ENCODE measurements around the gene CD86.
"Not testable (repeated sequence)": the region's sequence is repeated elsewhere in the genome, so short reads cannot be mapped to it uniquely, and the experiment has no call there.

CD86 gene

DNA sequence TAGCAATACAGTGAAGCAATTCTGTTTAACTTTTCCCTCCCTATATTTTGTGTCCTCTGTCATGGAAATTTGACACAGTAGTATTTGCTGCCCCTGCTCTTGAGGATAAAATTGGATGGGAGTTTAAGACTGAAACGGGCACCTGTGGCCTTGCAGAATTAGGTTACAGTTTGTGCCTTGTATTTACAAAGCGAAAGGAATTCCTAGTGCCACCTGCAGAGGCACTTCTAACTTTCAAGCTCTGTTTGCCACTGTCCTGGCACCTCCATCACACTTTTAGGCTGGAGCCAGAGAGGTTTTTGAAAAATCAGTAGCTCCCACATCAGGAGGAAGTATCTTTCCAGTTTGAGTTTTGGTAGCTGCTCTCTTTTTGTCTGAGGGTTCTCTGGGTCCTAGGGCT, 39.5 kb downstream of the CD86 start:
- no peak for DNase-seq

DNA sequence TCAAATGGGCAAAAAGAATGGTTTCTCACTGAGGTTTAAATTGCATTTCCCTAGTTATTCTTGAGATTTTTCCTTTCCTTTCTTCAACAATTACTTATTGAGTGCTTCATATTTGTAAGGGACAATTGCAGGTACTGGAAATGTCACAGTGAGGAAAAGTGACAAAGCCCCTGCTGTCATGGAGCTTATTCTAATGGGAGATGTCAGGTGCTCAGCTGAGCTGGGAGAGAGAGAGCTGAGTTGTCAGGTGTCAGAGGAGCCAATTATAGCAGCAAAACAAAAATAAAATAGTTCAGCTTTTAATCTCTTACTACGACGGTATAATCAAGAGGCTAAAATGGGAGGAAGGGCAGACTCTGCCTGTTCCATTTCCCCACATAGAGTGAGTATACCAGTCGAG, 42.0 kb downstream of the CD86 start:
- no peak for DNase-seq

DNA sequence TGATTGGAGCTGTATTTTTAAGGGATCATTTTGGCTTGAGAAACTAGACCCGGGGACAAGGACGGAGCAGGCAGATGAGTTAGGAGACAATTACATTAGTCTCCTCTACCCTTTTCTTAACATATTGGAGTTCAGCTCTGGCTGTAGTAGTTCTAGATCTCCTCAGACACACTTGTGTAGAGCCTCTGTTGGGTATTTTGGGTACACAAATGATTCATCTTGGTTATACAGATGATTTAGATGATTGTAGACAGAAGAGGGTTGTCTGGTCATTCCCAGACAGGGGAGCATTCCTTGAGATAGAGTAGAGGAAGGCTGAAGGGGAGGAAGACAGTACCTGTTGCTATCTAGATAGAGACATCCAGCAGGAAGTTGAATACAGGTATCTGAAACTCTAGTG, 43.4 kb downstream of the CD86 start:
- no peak for DNase-seq

DNA sequence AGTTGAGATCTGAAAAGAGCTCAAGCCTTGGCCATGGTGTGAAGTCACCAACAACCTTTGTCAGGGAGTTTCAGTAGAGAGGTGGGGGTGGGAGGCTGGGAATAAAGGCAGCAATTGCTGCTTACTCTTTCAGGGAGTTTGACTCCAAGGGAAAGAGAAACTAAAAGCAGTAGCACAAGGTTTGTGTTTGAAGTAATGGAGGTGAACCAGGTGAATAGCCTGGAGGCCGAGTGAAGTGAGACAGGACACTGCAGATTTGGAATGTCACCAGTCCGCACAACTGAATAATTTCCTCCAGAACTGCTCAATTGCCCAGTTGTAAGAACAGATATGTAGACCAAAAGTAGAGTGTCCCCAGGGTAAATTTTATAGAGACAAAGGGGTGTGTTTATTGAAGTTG, 44.1 kb downstream of the CD86 start:
- DNase-seq = no peak

DNA sequence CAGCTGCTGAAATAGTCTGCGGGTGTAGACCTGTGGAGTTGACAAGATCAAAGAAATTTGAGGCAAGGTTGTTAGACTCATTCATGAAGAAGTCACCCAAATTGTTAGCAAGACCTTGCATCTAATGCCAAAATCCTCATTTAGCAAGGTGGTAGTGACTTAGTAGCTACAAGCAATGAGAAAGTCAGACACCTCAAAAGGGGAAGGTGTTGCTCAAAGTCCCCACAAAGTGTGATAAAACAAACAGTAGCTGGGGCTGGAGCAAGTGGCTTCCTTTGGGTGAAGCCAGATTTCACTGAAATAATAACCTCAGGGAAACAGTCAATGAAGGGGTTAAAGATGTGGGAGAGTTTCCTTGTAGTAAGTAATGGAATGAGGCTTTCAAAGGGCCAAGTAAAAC, 44.9 kb downstream of the CD86 start:
- no peak for DNase-seq

DNA sequence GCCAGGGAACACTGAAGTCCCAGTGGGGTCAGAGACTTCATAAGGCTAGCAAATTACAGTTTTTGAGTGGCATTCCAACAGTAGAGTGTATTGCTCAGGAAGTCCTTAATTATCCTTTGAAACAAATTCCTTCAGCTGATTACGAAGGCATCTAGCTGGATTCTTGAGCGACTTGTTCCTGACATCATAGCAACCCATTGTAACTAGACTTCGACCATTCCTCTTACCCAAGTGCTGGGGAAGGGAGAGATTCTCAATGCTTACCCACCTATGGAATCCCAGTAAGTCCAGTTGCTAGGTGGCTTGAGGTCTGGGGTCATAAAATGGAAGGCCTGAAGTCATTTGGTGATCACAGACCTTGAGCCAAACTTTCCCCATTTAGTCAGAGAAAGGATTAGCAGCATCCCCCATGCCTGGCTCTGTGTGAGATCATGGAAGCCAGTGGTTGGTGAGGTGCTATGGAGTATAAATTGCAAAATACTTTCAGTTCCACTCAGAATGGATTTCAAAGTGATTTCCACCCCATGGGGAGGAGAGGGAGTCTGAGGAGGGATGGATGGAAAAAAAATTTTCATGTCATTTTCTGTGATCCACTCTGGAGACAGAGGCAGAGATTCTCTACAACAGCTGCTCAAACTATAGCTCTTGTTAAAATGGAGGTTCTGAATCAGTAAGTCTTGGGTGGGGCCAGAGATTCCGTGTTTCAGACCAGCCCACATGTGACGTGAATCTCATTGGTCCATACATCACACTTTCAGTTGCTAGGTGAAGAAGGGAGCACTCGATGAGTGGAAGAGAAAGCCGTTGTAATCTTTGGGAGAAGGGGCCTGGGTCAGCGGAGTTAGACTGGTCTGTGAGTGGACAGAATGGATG, 45.7 kb downstream of the CD86 start:
- DNase-seq = peak; percentile 49

DNA sequence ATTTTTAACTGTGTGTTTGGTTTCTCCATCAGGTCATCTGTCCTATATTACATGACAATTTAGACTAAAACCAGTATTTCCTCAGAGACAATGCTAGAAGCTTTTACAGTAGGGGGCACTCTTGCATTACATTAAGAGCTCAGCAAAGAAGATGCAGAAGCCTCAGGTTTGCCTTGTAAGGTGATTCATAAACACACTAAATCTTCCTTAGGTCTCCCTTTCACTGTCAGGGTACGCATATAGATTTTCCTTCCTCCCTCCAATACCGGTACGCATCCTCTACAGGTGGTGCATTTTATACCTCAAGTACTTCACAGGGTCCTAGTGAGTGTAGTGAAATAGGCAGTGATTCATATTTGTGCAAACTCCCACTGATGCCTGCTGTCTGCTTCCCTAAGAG, 46.5 kb downstream of the CD86 start:
- DNase-seq = peak; percentile 72

DNA sequence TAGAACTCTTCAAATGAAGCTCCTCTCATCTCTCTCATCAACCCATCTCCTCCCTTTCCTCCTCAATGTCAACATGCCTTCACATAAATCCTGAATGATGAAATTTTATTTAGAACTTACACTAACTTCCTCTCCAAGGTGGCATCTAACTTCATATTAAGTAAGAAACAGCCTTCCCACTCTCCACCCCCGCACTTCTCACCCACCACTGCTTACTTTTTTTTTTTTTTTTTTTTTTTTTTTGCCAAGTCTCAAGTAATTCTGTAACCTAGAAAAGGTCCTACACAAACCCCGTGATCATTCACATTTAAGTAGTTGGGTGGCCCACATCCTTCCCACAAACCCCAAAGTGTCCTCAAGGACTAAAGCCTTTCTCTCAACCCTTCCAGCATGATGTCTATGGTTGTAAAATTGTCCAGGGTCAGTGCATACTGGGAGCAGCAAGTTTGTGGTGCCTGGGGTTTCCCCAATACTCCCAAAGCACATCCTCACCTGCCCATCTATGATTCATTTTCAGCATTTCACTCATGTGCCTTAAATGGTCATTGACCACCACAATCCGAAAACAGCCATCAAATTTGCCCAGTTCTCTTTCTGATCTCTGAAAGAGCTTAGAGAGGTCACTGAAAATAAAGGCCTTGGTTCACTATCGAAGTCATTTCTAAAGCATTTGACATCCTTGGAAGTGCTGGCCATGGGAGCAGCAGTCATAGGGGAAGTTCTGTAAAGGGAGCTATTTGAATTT, 47.2 kb downstream of the CD86 start:
- no peak for DNase-seq

DNA sequence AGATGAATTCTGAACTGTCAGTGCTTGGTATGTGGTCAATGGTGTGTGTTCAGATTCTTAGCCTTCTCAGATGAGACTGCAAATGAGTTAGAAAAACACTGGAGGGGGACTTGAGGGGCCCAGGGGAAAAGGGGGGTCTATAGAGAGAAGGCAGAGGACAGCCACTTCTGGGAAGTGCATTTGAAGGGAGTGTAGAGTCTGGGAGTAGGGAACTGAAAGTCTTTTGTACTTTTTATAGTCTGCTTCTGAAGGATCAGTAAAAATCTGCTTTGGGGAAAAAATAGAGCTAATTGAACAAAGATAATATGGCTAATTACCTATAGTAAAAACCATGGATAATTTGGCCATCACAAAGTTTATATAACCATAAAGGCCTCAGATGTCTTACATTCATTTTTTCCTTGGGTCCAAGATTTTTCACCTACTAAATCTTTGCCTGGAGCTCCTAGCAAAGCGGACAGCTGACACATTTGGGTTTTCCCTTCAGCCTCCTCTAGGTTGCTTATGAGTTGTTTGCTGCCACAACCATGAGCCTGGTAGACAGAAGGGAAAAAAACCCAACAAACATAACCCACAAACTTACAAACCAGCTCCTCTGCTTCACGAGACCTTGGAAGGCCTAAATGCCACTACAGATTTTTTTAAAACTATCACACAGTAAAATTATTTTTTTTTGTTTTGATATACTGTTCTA, 48.8 kb downstream of the CD86 start:
- no peak for DNase-seq

DNA sequence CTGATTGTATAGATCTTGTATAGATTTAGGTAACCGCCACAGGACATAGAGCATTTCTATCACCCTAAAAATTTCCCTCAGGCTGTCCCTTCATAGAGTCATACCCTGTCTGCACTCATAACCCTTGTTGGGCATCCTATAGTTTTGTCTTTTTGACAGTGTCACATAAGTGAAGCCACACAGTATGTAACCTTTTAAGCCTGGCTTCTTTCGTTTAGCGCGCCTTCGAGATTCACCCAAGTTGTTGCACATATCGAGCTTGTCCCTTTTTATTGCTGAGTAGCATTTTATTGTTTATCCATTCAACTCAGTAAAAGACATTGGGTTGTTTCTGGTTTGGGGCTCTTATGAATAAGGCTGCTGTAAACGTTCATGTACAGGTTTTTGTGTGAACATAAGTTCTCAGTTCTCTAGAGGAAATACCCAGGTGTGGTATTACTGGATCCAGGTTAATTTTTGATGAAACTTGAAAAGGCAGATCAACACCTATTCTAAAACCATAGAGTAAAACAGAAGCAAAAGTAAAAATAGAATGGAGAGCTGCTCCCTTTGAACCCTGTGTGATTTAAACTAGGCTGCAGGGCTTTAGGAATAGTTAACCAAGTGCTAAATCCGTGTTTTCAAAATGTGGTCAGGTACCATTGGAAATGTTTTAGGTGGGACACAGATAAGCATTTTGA, 49.5 kb downstream of the CD86 start:
- no peak for DNase-seq

DNA sequence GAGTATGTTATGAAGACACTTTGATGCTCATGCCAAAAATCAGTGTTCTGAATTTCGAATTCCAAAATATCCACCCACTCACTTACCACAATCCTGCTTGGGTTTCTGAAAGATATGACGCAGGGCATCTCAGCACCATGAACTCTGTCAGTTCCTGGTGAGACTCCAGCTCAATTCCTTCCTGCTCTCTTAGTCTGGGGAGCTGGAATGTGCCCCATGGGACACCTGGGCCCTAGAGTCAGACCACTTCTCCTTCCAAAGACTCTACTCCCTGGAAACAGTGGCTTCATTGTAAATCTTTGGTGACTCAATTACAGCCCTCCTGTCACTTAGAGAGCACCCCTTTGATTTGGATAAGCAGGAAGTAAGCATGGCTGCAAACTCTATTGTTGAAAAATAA, 50.5 kb downstream of the CD86 start:
- DNase-seq = no peak

DNA sequence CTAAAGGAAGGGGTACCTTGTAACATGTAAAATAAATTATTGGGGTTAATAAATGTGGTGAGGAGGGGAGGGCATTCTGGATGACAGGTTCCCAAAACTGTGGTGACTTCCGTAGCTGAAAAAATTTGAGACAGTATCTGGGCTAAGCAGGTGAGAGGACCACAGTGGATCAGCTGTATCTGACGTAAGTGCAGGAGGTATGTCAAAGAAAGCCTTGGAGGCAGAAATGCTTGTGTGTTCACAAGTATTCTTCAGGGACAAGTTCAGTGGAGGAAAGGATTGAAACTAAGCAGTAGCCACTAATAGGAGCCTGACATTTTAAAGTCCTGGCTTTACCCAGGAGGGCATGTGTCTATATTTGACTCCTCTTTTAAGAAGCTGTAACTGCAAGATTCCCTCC, 52.0 kb downstream of the CD86 start:
- DNase-seq = no peak

DNA sequence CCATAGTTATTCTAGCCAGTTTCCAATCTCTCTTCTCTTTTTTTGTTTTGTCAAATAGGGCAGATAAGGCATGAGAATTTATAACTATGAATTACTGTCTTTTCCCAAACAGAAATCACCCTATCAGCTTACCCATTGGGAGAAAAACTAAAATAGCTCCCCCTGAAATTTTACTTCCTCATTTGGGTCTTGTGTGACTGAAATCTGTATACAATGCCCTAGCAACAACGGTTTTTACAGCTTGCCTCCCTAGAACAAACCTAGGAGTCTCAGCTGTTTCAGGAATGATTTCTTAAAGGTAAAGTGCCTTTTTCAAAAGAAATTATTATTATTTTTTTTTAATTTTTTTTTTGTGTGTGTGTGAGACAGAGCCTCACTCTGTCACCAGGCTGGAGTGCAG, 56.8 kb downstream of the CD86 start:
- DNase-seq = no peak

DNA sequence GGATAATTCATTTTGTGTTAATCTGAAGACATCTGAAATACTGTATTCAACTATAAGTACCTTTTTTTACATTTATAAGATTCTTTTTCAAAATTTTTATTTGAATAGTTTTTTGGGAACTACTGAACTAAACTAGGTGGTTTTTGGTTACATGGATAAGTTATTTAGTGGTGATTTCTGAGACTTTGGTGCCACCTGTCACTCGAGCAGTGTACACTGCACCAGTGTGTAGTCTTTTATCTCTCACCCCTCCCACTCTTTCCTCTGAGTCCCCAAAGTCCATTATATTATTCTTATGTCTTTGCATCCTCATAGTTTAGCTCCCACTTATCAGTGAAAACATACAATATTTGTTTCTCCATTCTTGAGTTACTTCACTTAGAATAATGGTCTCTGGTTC, 57.6 kb downstream of the CD86 start:
- DNase-seq = no peak

DNA sequence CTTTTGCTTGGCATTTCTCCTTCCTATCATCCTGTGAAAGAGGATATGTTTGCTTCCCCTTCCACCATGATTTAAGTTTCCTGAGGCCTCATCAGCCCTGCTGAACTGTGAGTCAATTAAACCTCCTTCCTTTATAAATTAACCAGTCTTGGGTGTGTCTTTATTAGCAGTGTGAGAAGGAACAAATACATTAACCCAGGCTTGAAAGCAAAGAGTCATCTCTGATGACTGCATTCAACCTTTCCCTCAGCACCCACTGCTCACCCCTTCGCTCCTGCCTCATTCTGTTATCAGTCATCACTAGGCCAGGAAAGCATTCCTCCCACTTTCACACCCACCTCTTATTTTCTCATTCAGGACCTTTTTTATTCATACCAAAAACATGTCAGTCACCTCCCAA, 68.7 kb downstream of the CD86 start:
- no peak for DNase-seq

DNA sequence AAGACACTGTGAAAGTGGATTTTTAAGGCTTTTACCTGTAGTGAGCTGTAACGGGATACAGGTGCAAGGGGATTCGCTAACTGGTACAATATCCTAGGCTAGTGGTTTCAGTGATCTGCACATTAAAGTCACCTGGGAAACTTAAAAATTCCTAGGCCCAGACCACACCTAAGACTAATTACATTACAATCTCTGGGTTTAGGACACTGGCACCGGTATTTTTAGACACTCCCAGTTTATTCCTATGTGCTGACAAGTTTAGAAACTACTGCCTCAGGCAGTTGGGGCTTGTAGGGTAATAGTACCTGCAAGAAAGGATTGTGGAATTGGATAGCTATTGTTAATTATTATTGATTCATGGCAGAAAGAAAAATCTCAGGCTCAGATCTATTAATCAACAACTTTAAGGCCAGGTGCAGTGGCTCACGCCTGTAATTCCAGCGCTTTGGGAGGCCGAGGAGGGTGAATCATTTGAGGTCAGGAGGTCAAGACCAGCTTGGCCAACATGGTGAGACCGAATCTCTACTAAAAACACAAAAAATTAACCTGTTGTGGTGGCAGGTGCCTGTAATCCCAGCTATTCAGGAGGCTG, 77.9 kb downstream of the CD86 start:
- DNase-seq = no peak

DNA sequence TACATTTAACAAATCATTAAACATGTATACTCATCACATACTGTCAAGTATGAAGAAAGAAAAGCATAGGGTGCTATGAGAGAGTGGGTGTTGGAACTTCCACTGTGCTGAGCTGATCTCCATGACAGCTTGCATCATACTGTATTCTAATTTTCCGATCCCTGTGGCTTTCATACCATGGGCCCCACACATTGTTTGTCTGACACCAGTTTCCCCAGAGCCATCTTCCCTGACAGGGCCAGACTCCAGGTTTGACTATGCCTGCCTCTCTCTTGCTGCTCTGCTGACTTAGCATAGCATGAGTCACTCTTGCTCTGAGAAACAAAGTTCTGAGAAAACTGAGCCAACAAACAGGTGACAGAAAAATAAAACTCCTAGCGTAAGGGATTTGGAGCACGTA, 91.3 kb downstream of the CD86 start:
- no peak for DNase-seq

DNA sequence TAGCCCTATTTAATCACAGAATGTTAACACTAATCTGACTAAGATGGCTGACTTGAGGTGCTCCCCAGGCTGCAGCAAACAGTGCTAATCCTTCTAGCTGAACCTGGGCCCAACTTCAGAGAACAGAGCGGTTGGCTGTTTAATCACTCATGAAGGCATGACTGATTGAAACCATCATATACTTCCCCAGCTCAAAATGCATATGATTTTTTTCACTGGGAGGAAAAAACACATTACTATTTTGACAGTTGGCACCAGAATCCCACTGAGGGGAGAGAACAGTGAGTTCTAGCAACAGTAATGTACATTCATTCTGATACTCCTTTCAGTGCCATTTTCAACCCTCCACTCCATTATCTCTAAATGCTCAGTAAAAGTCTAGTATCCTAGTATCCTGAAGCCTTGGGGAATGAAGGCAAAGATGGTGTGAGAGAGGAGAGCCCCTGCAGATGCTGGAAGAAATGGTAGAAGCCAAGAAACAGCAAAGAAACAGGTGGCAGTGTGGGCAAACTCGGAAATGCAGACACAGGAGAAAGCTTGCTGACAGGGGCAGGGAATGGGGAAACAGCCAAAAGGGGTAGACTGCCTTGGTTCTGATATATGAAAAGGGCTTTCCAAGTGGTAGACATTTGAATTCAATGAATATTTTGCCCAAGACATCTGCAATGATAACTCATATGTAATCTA, 93.9 kb downstream of the CD86 start:
- no peak for DNase-seq

DNA sequence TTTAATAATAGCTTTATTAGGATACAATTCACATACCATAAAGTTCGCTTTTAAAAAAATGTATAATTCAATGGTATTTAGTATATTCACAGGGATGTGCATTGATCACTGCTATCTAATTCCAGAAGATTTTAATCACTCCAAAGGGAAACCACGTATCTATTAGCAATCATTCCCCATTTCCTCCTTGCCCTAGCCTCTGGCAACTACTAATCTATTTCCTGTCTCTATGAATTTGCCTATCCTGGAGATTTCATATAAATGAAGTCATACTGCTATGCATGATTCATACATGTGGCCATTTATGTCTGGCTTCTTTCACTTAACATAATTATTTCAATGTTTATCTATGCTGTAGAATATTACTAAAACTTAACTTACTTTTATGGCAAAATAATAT, 96.3 kb downstream of the CD86 start:
- no peak for DNase-seq

DNA sequence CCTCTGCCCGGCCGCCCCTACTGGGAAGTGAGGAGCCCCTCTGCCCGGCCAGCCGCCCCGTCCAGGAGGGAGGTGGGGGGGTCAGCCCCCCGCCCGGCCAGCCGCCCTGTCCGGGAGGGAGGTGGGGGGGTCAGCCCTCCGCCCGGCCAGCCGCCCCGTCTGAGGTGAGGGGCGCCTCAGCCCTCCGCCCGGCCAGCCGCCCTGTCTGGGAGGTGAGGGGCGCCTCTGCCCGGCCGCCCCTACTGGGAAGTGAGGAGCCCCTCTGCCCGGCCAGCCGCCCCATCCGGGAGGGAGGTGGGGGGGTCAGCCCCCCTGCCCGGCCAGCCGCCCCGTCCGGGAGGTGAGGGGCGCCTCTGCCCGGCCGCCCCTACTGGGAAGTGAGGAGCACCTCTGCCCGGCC, 109.8 kb downstream of the CD86 start:
- not testable (repeated sequence) for DNase-seq

DNA sequence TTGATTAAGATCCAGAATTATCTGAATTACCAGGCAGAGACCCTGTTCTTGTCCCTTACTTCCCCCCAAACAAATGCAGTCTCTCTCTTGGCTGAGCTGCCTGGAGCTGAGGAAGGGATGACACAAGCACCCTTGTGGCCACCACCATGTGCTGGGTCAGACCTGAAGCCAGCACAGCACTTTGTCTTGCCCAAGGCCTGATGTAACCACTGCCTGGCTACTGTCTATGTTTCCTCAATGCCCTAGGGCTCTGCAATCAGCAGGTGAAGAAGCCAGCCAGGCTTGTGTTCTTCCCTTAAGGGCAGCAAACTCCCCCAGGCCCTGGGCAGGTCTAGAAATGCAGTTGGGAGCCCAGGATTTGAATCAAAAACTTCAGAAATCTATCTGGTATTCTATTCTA, 112.5 kb downstream of the CD86 start:
- DNase-seq = no peak

DNA sequence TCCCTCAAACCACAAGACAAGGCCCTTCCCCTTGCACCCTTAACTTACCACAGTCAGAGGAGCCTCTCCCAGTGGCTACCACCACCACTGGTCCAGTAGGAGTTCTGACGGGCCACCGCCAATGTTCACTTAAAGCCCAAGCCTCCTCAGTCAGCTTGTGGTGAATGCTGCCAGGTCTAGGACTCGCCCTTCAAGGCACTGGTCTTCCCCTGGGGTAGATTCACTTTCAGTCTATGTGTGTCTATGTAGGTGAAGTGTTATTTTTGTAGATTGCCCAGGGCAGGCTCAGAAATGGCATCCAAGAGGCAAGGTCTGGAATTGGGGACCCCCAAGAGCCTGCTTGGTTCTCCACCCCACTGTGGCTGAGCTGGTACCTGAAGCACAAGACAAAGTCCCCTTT, 112.9 kb downstream of the CD86 start:
- DNase-seq = no peak
